ENCODE measurements around the gene EIF4A3.

Gene EIF4A3

DNA sequence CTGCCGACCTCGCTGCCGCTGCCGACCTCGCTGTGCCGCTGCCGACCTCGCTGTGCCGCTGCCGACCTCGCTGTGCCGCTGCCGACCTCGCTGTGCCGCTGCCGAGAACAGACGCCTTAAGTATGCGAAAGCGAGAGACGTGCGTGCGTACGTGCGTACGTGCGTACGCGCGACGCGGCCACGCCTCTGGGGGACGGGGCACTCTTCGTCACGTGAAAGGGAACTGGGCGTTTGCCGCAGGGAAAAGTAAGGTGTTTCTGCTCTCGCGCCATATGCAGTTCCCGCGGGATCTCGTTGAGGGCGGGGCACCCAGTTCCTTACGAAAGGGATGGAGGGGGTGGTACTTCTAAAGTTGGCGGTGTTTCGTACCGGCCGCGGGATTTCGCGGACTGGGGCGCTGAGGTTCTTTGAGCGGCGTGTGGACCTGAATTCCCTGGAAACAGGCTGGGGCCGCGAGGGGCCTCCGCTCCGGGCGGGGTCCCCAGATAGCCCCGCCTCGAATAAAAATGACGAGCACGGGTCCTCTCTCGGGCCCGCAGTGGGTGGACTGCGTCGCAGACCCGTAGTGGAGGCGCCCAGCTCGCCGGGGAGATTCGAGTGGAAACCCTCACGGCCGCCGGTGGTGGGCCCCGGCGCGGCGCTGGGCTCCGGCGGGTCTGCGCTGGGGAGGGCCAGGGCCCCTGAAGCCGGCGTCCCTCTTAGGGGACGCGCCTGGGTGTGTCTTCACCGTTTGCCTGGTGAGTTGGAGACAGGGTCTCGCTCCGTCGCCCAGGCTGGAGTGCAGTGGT, at the start of gene EIF4A3:
TSS of gene EIF4A3 (minus strand) at position 94 of the 788 bp plus-strand sequence. CDS start 167 bp downstream, outside the sequence.
- FAIRE-seq (peak; percentile 99), DNase-seq (ENCODE audit: insufficient read length, low spot score) (peak; percentile 99)

DNA sequence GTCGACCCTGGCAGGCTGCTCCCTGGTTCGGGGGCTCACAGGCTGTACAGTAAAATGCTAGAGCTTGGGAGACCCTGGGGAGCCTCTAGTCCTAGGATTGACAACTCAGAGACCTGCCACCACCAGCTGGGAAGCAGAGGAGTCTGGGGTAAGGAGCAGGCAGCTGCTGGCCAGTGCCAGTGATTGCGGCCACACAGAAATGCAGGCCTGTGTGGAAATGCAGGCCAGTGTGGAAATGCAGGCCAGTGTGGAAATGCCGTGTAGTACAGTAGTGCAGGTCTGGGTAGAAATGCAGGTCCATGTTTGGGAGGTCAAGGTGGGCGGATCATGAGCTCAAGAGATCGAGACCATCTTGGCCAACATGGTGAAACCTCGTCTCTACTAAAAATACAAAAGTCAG, 49.7 kb upstream of the EIF4A3 start:
- no peak for FAIRE-seq
- DNase-seq (ENCODE audit: insufficient read length, low spot score): no peak

DNA sequence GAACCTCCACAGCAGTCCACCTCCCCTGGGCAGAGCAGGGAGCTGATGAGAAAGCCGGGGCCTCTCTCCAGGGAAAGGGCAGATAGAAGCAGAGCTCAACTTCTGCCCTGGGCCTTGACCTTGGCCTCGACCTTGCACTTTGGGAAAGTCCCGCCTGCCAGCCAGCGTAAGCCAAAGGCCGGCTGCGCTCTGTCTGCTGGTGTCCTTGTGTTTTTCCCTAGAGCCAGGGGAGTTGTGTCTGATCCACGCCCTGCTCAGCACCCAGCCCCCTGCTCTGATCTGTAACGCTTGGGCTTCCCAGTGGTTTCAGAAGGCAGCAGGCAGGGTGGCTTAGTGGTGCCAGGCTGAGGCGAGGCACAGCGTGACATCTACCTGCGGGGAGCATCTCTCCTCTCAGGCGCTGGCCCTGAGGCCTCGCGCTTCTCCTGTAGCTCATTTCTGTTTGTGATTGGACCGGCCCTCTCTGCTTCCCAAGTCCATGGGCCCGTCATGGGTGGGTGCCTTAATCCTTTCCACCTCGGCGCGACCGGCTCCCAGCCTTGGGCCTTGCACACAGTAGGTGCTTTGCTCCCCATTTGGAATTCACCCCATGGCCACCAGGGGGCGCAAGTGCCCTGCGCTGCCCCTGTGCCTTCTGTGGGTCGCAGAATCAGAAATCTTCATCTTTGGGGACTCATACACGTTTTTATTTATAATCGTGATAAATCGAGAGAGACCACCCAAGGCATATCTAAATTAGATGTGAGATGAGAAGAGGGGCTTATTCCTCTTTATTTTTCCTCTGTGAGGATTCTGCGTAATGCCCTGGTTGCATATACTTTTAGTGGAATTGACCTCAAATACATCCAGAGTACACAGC, 49.0 kb upstream of the EIF4A3 start:
- FAIRE-seq (no peak), DNase-seq (ENCODE audit: insufficient read length, low spot score) (peak; percentile 45)

DNA sequence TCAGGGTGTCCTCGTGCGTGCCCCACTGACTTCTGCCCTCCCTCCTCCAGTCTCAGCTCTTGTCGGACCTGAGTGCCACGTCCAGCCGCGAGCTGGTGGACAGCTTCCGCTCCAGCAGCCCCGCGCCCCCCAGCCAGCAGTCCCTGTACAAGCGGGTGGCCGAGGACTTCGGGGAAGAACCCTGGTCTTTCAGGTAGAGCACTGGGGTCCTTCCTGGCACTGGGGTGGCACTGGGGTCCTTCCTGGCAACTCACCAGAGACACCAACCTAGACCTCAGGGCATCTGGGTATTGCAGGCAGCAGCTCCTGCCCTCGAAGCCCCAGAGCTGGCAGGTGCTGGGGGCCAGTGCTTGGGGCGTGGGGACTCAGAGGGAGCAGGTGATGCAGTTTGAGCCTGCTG, 48.2 kb upstream of the EIF4A3 start:
- FAIRE-seq: no peak
- no peak for DNase-seq (ENCODE audit: insufficient read length, low spot score)

DNA sequence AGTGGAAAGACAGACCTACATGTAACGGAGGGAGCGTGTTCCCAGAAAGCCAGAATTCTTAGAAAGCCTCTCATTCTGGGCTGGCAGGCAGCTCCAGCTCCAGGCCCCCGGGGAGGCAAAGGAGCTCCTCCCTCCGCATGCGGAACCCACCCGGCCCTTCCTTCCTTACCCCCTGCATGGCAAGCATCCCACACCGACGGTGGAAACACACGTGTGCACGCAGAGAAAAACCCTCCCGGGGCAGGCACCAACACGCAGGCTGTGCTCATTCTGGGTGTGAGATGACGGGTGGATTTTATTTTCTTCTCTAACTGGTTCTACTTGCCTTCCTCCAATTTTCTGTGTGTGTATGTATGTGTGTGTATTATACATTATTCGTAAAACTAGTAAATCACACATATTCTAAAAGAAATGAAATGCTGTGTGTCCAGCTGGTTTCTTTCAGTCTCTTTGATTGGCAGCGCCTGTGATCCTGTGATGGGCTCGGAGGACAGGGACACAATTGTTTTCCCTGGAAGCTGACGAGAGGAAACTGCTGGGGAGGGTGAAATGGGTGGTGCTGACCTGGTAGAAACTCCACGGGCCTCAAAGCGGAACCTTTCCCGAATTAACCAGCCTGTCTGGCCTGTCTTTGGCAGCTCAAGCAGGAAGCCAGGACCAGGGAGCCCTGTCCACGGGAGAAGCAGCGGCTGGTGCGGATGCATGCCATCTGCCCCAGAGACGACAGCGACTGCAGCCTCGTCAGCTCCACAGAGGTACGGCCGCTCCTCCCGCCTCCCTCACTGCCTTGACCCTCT, 45.1 kb upstream of the EIF4A3 start:
- FAIRE-seq: no peak
- no peak for DNase-seq (ENCODE audit: insufficient read length, low spot score)

DNA sequence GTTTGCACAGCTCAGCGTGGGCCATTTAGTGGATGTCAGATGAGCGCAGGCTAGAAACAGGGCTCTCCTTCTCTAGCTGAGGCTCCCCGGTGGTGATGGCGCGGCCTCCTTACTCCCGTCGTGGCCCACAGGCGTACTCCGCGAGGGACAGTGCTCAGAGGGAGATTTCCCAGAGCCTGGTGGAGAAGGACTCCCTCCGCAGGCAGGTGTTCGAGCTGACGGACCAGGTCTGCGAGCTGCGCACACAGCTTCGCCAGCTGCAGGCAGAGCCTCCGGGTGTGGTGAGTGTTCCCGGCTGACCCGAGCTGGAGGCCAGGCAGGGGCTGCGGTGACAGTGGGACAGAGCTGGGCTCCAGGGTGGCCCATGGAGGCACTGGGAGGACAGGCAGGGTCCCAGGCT, 44.3 kb upstream of the EIF4A3 start:
- FAIRE-seq (no peak), DNase-seq (ENCODE audit: insufficient read length, low spot score) (no peak)

DNA sequence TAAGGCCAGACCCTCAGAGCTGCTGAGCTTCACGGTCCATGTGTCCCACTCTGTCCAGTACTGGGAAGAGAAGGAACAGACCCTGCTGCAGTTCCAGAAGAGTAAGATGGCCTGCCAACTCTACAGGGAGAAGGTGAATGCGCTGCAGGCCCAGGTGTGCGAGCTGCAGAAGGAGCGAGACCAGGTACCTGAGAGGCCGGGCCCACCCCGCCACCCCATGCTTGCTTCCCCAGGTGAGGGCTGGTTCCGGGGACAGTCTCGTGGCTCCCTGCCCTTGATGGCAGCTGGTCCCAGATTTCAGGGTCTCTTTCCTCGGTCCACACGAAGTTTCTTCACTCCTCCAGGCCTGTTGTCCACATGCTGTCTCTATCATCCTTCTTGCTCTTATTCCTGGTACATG, 43.8 kb upstream of the EIF4A3 start:
- no peak for FAIRE-seq

DNA sequence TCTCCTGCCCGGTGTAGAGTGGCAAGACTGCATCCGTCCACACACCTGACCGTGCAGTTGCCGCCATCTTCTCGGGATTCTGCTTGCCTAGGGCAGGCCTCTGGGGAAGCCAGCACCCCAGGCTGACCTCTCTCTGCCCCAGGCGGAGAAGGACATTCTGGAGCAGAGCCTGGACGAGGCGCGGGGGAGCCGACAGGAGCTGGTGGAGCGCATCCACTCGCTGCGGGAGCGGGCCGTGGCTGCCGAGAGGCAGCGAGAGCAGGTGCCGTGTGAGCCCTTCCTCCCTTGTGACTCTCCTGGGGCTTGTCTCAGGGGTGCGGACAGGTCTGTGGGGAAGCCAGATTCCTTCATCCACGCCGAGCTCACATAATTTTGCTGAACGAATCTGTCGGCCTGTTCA, 42.7 kb upstream of the EIF4A3 start:
- no peak for DNase-seq (ENCODE audit: insufficient read length, low spot score)

More for the DNA sequence above, 43.8 kb upstream of the EIF4A3 start:
- DNase-seq (ENCODE audit: insufficient read length, low spot score): no peak

DNA sequence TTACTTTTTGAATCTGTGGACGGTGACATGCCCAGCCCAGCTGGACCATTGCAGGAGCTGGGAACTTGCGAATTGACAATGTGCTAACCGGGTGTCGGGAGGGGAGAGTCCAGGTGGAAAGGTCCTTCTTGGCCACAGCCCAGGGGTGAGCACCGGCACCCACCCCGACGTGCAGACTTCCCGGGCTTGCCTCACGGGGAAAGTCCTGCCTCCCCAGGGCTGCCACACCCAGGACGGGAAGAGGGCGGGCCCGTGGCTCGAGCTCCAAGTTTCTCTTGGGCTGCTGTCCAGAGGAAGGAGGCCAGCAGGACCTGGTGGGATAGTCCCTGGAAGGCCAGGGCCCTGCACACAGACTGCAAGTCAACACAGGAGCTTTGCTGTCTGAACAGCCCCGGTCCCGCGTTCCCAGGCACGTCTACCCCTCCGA, 40.6 kb upstream of the EIF4A3 start:
- FAIRE-seq (no peak), DNase-seq (ENCODE audit: insufficient read length, low spot score) (no peak)

More for the DNA sequence above, 42.7 kb upstream of the EIF4A3 start:
- FAIRE-seq: no peak

DNA sequence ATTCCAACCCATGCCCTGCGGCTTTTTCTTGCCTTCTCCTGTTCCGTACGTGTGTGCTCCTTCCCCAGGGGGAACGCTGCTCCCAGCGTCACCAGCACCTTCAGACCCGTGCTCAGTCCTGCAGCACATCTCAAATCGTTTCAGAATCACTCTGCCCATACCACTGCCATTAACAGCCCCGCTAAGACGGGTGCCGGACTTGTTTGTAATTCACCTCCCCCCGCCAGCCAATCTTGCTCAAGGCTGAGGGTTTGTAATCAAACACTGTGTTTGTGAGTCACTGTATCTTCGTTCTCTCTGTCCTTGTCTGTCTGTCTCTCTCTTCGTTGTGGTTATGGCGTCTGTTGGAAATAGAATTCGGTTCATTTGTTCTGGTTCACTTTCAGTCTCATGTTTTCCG, 40.2 kb upstream of the EIF4A3 start:
- FAIRE-seq (no peak), DNase-seq (ENCODE audit: insufficient read length, low spot score) (no peak)

DNA sequence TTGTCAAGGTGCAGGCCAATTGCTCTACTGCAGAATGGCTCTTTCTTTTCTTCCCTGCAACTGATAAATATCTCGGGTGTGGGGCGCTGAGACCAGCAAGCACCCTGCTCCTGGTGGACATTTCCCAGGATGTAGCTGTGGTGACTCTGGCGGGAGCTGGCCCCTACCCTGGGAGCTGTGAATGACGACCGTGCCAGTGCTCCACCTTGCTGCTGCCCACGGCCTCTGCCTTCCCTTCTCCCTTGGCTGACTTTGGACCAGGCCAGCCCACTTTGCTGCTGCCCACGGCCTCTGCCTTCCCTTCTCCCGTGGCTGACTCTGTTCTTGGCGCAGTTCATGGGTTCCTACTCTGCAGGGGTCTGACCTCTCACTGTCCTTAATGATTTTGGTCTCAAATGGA, 39.0 kb upstream of the EIF4A3 start:
- DNase-seq (ENCODE audit: insufficient read length, low spot score) (no peak), FAIRE-seq (no peak)

DNA sequence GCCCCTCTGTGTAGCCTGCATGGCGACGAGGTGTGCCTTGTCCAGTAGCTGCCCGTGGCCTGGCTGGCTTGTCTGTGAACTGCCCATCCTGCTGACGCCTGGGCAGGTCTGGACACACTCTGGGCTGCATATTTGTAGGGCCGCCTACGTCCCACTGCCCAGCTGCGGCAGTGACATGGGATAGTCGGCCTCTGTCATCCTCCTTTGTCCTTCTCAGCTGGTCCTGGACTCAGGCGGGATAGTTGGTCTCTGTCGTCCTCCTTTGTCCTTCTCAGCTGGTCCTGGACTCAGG, 37.4 kb upstream of the EIF4A3 start:
- DNase-seq (ENCODE audit: insufficient read length, low spot score) (no peak), FAIRE-seq (no peak)

DNA sequence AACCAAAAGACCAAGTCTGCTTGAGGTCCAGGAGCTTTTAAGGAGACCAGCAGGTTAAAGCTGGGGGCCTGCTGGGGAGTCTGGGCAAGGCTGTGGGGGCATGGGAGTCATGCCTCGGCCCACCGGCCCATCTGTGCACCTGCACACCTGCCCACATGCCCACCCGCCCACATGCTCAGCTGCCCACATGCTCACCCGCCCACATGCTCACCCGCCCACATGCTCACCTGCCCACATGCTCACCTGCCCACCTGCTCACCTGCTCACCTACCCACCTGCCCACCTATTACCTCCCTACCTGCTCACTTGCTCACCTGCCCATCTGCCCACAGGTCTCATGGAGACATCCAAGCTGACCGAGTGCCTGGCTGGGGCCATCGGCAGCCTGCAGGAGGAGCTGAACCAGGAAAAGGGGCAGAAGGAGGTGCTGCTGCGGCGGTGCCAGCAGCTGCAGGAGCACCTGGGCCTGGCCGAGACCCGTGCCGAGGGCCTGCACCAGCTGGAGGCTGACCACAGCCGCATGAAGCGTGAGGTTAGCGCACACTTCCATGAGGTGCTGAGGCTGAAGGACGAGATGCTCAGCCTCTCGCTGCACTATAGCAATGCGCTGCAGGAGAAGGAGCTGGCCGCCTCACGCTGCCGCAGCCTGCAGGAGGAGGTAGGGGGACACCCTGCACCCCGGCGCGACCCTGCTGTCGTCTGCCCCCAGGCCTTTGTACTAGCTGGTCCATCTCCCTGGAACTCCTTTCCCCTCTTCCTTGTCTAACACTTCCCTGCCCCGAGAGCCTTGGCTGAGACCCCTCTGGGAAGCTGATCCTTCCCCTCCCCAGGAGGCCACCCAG, 36.9 kb upstream of the EIF4A3 start:
- DNase-seq (ENCODE audit: insufficient read length, low spot score) (no peak), FAIRE-seq (no peak)

DNA sequence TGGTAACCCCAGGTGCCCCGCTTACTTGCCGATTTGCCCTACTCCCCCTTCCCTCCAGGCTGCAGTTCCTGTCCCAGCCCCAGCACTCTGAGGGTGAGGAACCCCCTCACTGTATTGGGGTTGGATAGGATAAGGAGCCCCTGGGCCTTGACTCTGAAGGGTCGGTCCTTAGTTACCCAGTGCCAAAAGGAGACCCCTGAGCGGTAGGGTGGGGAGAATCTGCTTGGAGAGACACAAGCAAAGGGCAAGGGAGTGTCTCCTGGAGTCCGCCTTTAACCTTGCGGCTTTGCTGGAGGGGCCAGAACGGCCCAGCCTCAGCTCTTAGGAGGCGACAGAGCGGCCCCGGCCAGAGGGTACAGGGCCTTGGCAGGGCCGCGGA, 35.9 kb upstream of the EIF4A3 start:
- no peak for DNase-seq (ENCODE audit: insufficient read length, low spot score)
- no peak for FAIRE-seq

DNA sequence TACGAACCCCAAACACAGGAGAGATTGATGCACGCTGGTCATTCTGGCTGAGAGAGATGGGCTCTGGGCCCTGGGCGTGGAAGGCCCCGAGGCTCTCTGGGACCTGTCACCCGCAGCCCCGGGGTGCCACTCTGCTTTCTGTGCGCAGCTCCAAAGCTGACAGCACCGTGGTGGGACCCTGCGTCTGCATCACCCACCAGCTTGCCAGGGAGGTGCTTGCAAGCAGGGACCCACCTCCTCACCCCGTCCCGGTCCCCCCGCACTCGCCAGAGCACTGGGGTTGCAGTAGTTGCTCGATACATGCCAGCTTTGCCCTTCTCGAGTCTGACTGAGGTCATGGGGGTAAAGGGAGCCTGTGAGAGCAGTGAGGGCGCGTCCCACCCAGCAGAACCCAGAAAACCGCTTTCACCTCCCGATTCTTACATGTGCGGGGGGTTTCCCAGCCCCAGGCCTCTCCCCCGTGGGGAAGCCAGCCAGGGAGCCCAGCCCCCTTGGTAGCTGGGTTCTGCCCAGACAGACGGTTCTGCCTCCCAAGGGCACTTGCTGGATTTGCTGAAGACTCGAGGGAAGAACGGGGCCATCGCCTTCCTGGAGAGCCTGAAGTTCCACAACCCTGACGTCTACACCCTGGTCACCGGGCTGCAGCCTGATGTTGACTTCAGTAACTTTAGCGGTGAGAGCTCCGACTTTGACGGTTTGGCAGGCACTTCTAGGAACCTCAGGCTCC, 35.4 kb upstream of the EIF4A3 start:
- DNase-seq (ENCODE audit: insufficient read length, low spot score) (no peak), FAIRE-seq (no peak)

DNA sequence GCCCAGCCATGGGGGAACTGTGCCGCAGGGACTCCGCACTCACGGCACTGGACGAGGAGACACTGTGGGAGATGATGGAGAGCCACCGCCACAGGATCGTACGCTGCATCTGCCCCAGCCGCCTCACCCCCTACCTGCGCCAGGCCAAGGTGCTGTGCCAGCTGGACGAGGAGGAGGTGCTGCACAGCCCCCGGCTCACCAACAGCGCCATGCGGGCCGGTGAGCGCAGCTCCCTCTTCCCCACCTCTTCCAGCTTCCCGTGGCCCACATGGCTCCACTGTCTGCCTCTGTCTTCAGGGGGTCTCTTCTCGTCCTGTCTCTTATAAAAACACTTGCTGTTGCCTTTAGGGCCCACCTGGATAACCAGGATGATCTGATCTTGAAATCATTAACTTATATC, 34.5 kb upstream of the EIF4A3 start:
- no peak for FAIRE-seq
- DNase-seq (ENCODE audit: insufficient read length, low spot score): no peak

DNA sequence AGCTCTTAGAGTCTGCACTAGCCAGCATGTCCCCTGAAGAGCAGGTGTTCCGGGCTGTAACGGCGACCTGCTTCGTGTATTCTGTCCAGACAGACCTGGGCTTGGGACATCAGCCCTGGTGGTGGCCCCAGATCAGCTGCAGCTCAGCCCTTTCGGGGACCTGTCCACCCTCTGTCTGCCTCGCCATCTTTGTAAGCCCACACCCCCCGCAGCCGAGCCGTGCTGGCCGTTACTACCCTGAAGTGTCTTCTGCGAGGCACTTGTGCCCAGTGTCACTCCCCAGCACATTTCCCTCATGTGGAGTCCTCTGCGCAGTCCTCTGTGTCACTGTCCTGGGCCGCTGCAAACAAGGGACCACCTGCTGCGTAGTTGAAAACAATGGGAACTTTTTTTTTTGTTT, 33.3 kb upstream of the EIF4A3 start:
- DNase-seq (ENCODE audit: insufficient read length, low spot score) (no peak), FAIRE-seq (no peak)

DNA sequence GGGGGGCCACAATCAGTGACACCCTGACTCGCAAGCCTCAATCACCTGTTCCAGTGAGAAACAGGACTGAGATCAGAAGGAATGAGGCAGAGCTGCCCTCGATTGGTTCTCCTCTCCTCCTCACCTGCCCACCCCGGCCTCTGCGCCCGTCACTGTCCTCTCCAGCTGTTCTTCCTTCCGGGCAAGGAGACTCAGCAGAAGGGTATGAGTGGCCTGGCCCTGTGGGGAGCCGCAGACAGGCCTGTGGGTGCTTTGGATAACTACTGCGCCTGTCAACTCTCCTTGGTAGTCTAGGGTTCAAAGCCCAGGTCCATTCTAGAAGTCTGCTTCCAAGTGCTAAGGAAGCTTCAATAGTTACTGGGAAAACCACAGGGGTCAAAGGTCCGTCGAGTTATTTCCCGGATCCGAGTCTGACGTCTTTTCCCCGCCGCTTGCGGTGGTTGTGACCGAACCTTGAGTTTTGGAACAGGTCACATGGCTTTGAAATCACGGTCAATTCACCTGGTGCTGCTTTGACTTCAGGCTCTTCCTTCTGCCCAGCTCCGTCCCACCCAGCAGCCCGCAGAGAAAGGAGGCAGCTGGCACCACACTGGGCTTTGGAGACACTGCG, 31.2 kb upstream of the EIF4A3 start:
- DNase-seq (ENCODE audit: insufficient read length, low spot score): no peak
- no peak for FAIRE-seq

DNA sequence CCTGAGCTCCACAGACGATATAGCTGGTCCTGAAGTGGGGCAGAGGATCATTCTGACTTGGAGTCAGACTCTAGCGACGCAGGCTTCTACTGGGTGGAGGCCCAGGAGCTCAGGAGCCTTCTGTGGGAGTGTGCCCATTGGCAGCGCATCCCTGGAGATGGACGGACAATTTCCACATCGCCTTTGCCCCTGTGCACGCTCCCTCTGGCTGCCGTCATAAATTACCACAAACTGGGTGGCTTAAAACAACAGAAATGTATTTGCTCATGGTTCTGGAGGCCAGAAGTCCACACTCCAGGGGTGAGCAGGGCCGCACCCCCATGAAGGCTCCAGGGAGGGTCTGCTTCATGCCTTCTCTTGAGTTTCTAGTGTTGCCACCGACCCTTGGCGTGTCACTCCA, 29.8 kb upstream of the EIF4A3 start:
- FAIRE-seq: no peak
- no peak for DNase-seq (ENCODE audit: insufficient read length, low spot score)

Data from HTR-8/SVneo (cell line).